SJCRH30 (cell line): ENCODE results near the gene NINL. TPM values are rescaled to one million over a fixed set of nuclear protein-coding genes. Genes with fewer than 3 reads are reported as not detected.

Experiments
- DNase-seq, 2 experiments: peaks; one replicate each; pipeline ENCODE4 v3.0.0-alpha.2; 2015 to 2020
- H3K27ac ChIP-seq: fragments of 250-450 bp; sonication (Bioruptor Pico); 2 replicates; pipeline ENCODE4 v1.5.1; 2020; ENCODE audit warnings: mild to moderate bottlenecking, moderate library complexity
- H3K27me3 ChIP-seq: fragments of 250-450 bp; sonication (Bioruptor Pico); 2 replicates; pipeline ENCODE4 v1.5.1; 2020; ENCODE audit warnings: mild to moderate bottlenecking, moderate library complexity
- H3K36me3 ChIP-seq: fragments of 250-450 bp; sonication (Bioruptor Pico); 2 replicates; pipeline ENCODE4 v1.5.1; 2020; ENCODE audit warnings: mild to moderate bottlenecking, moderate library complexity
- H3K4me1 ChIP-seq: fragments of 250-450 bp; sonication (Bioruptor Pico); 2 replicates; pipeline ENCODE4 v1.5.1; 2020; ENCODE audit warnings: mild to moderate bottlenecking, moderate library complexity
- H3K4me3 ChIP-seq: fragments of 250-450 bp; sonication (Bioruptor Pico); 2 replicates; pipeline ENCODE4 v1.5.1; 2020; ENCODE audit warnings: mild to moderate bottlenecking, moderate library complexity
- H3K9me3 ChIP-seq: fragments of 250-450 bp; sonication (Bioruptor Pico); replicated peaks from 2 replicates; pipeline ENCODE4 v1.5.1; 2020; ENCODE audit warnings: mild to moderate bottlenecking, moderate library complexity
- total RNA-seq: library from RNA; depleted of rRNA; stranded (reverse); fragments of >200 nt; shearing (Covaris generic); gene quantifications from 2 replicates; pipeline ENCODE4 v1.2.3, GENCODE V29; 2014

NINL gene
- total RNA-seq, 1 experiment from 2014 or later, result 18.1 TPM

GRCh38 chr20:25499031-25499430 is 86.3 kb downstream of the NINL start:
- Histone ChIP-seq H3K27me3 (no peaks in the 10 kb centered on the region), H3K4me3 (no peak overlapping the region), H3K4me1 (peaks cover 8% of the 10 kb centered on the region; the same call in 1 of the 2 replicates), H3K27ac (no peak overlapping the region), H3K9me3 (no peaks in the 10 kb centered on the region), H3K36me3 (peaks cover 6% of the 10 kb centered on the region)
- DNase-seq, result no peak

GRCh38 chr20:25498280-25498606 is 87.1 kb downstream of the NINL start:
- Histone ChIP-seq H3K4me3 (no peak overlapping the region), H3K36me3 (0 out of 2 replicates have a peak, but pooled peaks cover 2% of the 10 kb centered on the region), H3K4me1 (peaks cover 8% of the 10 kb centered on the region; the same call in 1 of the 2 replicates), H3K27ac (no peak overlapping the region), H3K9me3 (no peaks in the 10 kb centered on the region), H3K27me3 (no peaks in the 10 kb centered on the region)
- DNase-seq, result no peak

GRCh38 chr20:25497586-25498279 is 87.6 kb downstream of the NINL start:
- H3K27ac ChIP-seq, result no peak overlapping the region; the same call in 1 of the 2 replicates
- peaks cover 8% of the 10 kb centered on the region; the same call in 1 of the 2 replicates for H3K4me1 ChIP-seq
- no peaks in the 10 kb centered on the region for H3K27me3 ChIP-seq
- no peak overlapping the region for H3K4me3 ChIP-seq
- H3K9me3 ChIP-seq, result no peaks in the 10 kb centered on the region
- no peak for DNase-seq
- 0 out of 2 replicates have a peak, but pooled peaks cover under 1% of the 10 kb centered on the region for H3K36me3 ChIP-seq

GRCh38 chr20:25496968-25497401 is 88.3 kb downstream of the NINL start:
- Histone ChIP-seq H3K4me1 (peaks cover 8% of the 10 kb centered on the region; the same call in 1 of the 2 replicates), H3K4me3 (no peak overlapping the region)
- DNase-seq, result peak; percentile 85 to 86

GRCh38 chr20:25496165-25496967 is 89.0 kb downstream of the NINL start:
- DNase-seq, result no peak
- Histone ChIP-seq H3K9me3 (no peaks in the 10 kb centered on the region), H3K36me3 (no peaks in the 10 kb centered on the region), H3K4me1 (peaks cover 8% of the 10 kb centered on the region; the same call in 1 of the 2 replicates), H3K27me3 (no peaks in the 10 kb centered on the region), H3K27ac (peak overlapping the region; percentile 16; the same call in 1 of the 2 replicates), H3K4me3 (no peak overlapping the region)

More at GRCh38 chr20:25496968-25497401, 88.3 kb downstream of the NINL start:
- Histone ChIP-seq H3K9me3 (no peaks in the 10 kb centered on the region), H3K27me3 (no peaks in the 10 kb centered on the region), H3K36me3 (no peaks in the 10 kb centered on the region), H3K27ac (peak overlapping the region; percentile 16)

GRCh38 chr20:25495189-25495824 is 90.0 kb downstream of the NINL start:
- no peak for DNase-seq
- Histone ChIP-seq H3K27ac (no peak overlapping the region), H3K27me3 (no peaks in the 10 kb centered on the region), H3K9me3 (no peaks in the 10 kb centered on the region), H3K4me1 (peaks cover 8% of the 10 kb centered on the region; the same call in 1 of the 2 replicates), H3K4me3 (no peak overlapping the region), H3K36me3 (no peaks in the 10 kb centered on the region)

- Histone ChIP-seq H3K27me3 (no peaks in the 10 kb centered on the region), H3K4me1 (peaks cover 8% of the 10 kb centered on the region; the same call in 1 of the 2 replicates), H3K27ac (no peak overlapping the region), H3K36me3 (no peaks in the 10 kb centered on the region), H3K4me3 (no peak overlapping the region), H3K9me3 (no peaks in the 10 kb centered on the region)
- DNase-seq, result no peak
These were observed 90.7 kb downstream of the NINL start for GRCh38 chr20:25494506-25495188.

- Histone ChIP-seq H3K27me3 (no peaks in the 10 kb centered on the region), H3K4me1 (peaks cover 8% of the 10 kb centered on the region; the same call in 1 of the 2 replicates), H3K4me3 (no peak overlapping the region), H3K36me3 (no peaks in the 10 kb centered on the region), H3K27ac (no peak overlapping the region), H3K9me3 (no peaks in the 10 kb centered on the region)
- DNase-seq, result no peak
These were observed 91.4 kb downstream of the NINL start for GRCh38 chr20:25493748-25494505.

GRCh38 chr20:25493137-25493536 is 92.2 kb downstream of the NINL start:
- Histone ChIP-seq H3K4me1 (peaks cover 8% of the 10 kb centered on the region; the same call in 1 of the 2 replicates), H3K4me3 (no peak overlapping the region), H3K36me3 (peaks cover 2% of the 10 kb centered on the region; the same call in 1 of the 2 replicates), H3K9me3 (no peaks in the 10 kb centered on the region), H3K27me3 (no peaks in the 10 kb centered on the region), H3K27ac (no peak overlapping the region)
- no peak for DNase-seq

GRCh38 chr20:25491446-25492038 is 93.8 kb downstream of the NINL start:
- DNase-seq, result no peak
- Histone ChIP-seq H3K27ac (no peak overlapping the region), H3K36me3 (peaks cover 13% of the 10 kb centered on the region; the same call in 1 of the 2 replicates), H3K9me3 (no peaks in the 10 kb centered on the region), H3K27me3 (no peaks in the 10 kb centered on the region), H3K4me1 (no peaks in the 10 kb centered on the region), H3K4me3 (no peak overlapping the region)

- no peak for DNase-seq
- Histone ChIP-seq H3K27ac (no peak overlapping the region), H3K4me3 (no peak overlapping the region), H3K9me3 (no peaks in the 10 kb centered on the region), H3K27me3 (no peaks in the 10 kb centered on the region), H3K4me1 (no peaks in the 10 kb centered on the region), H3K36me3 (peaks cover 13% of the 10 kb centered on the region; the same call in 1 of the 2 replicates)
These were observed 94.5 kb downstream of the NINL start for GRCh38 chr20:25490656-25491445.

GRCh38 chr20:25489221-25489871 is 96.0 kb downstream of the NINL start:
- Histone ChIP-seq H3K4me3 (no peak overlapping the region), H3K4me1 (no peaks in the 10 kb centered on the region), H3K36me3 (peaks cover 13% of the 10 kb centered on the region; the same call in 1 of the 2 replicates), H3K27ac (no peak overlapping the region), H3K9me3 (no peaks in the 10 kb centered on the region), H3K27me3 (no peaks in the 10 kb centered on the region)
- DNase-seq, result no peak
